DOHH2 (cell line): ENCODE data around the gene BRCA2.

Source experiments
- EZH2phosphoT487 ChIP-seq: fragments of 200-600 bp; sonication (generic); IDR thresholded peaks from 2 replicates; pipeline ENCODE4 v1.6.1; 2017; ENCODE audit warnings: borderline replicate concordance, mild to moderate bottlenecking, antibody characterized with exemption, low read length, moderate library complexity, mixed read lengths
- TF ChIP-seq, protein P1 (sequence below): fragments of 200-600 bp; sonication (generic); IDR thresholded peaks from one replicate; pipeline ENCODE4 v1.5.1; 2014; ENCODE audit warnings: antibody characterized with exemption, mild to moderate bottlenecking, low read depth, low read length; ENCODE audit not compliant: poor library complexity, severe bottlenecking

GRCh38 chr13:32426191-32426989 is 111.1 kb downstream of the BRCA2 start:
- TF ChIP-seq, protein P1, sequence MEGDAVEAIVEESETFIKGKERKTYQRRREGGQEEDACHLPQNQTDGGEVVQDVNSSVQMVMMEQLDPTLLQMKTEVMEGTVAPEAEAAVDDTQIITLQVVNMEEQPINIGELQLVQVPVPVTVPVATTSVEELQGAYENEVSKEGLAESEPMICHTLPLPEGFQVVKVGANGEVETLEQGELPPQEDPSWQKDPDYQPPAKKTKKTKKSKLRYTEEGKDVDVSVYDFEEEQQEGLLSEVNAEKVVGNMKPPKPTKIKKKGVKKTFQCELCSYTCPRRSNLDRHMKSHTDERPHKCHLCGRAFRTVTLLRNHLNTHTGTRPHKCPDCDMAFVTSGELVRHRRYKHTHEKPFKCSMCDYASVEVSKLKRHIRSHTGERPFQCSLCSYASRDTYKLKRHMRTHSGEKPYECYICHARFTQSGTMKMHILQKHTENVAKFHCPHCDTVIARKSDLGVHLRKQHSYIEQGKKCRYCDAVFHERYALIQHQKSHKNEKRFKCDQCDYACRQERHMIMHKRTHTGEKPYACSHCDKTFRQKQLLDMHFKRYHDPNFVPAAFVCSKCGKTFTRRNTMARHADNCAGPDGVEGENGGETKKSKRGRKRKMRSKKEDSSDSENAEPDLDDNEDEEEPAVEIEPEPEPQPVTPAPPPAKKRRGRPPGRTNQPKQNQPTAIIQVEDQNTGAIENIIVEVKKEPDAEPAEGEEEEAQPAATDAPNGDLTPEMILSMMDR = no peak
- no peak for TF ChIP-seq EZH2phosphoT487
